ENCODE measurements around the gene BUB1B.
"Not testable (repeated sequence)": the region's sequence is repeated elsewhere in the genome, so short reads cannot be mapped to it uniquely, and the experiment has no call there.

The BUB1B gene, protein sequence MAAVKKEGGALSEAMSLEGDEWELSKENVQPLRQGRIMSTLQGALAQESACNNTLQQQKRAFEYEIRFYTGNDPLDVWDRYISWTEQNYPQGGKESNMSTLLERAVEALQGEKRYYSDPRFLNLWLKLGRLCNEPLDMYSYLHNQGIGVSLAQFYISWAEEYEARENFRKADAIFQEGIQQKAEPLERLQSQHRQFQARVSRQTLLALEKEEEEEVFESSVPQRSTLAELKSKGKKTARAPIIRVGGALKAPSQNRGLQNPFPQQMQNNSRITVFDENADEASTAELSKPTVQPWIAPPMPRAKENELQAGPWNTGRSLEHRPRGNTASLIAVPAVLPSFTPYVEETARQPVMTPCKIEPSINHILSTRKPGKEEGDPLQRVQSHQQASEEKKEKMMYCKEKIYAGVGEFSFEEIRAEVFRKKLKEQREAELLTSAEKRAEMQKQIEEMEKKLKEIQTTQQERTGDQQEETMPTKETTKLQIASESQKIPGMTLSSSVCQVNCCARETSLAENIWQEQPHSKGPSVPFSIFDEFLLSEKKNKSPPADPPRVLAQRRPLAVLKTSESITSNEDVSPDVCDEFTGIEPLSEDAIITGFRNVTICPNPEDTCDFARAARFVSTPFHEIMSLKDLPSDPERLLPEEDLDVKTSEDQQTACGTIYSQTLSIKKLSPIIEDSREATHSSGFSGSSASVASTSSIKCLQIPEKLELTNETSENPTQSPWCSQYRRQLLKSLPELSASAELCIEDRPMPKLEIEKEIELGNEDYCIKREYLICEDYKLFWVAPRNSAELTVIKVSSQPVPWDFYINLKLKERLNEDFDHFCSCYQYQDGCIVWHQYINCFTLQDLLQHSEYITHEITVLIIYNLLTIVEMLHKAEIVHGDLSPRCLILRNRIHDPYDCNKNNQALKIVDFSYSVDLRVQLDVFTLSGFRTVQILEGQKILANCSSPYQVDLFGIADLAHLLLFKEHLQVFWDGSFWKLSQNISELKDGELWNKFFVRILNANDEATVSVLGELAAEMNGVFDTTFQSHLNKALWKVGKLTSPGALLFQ

DNA sequence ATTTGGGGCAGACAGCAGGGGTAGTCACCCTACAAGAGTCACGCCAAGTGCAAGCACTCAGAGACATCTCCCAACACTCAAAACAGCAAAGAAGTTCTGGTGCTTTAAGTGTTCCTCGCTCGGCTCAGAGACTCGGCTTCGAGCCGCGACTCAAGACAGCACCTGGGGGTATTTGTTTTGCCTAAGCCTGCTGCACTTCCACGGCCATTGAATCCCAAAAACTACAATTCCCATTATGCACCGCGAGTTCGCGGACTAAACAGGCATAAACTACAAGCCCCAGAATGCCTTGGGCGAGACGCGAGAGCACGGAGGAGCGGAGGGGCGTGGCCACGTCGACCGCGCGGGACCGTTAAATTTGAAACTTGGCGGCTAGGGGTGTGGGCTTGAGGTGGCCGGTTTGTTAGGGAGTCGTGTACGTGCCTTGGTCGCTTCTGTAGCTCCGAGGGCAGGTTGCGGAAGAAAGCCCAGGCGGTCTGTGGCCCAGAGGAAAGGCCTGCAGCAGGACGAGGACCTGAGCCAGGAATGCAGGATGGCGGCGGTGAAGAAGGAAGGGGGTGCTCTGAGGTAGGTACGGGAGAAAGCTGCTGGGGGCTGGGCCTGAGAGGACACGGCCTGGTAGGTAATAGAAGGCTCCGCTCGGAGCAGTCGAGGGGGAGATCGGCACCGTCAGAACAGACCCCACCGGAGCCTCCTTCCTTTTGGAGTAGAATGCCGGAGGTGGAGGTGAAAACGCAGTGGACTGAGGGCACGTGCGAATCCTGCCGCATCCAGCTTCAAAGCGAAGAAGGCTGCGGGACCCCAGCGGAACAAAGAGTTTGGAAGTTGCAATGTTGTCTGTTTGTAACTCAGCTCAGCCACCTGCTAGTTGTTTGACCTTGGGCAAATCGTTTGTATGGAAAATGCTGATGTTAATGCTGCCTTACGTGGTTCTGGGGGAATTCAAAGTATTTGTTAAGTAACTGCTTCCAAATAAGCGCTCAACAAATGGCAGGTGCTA, at the start of gene BUB1B:
Gene BUB1B (plus strand): TSS at position 381 of the 1,000 bp plus-strand sequence. CDS start 152 bp downstream, at position 533.
- peak in 13 of 14 donors; percentile 57 to 94 (median 82) for DNase-seq

- DNase-seq = no peak
Observed at GRCh38 chr15:40111888-40112287, 49.0 kb upstream of the BUB1B start.

DNA sequence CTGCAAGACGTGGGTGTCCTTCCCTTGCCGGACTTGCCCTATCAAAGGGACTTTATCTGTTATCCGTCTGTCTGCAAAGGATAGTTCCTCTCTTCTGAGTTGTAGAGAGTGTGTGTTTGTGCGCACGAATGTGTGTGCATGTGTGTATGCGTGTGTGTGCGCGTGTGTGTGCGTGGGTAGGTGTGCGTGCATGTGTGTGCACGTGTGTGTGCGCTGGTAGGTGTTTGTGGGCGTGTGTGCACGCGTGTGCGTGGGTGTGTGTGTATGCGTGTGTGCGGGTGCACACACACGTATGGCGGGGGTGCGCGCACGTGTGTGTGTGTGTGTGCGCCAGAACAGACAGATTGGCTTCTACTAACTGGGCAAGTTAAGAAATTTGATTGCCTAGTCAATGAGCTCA, 48.1 kb upstream of the BUB1B start:
- DNase-seq = no peak

DNA sequence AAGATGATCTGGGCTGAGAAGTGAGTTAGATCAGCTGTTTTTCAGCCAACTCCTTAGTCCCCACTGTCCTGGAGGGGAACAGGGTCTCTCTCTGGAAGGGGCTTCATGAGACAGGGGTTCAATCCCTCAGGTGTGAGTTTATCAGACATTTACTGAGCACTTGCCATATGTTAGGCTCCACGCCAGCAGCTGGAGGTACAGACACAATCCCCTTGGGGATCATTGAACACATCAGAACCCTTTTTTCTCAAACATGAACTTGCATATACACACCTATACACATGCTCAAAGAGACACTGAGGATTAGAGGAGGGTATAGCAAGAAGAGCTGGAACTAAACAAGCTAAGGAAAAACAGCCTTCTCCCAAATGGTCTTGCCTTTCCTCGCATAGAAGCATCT, 46.7 kb upstream of the BUB1B start:
- no peak for DNase-seq

DNA sequence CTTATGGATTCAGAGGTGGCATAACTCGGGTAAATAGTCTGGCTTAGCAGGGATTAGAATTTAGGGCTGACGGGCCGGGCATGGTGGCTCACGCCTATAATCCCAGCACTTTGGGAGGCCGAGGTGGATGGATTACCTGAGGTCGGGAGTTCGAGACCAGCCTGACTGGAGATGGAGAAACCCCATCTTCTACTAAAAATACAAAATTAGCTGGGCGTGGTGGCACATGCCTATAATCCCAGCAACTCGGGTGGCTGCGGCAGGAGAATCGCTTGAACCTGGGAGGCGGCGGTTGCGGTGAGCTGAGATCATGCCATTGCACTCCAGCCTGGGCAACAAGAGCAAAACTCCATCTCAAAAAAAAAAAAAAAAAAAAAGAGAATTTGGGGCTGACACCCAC, 45.8 kb upstream of the BUB1B start:
- not testable (repeated sequence) for DNase-seq

GRCh38 chr15:40115670-40116093, 45.2 kb upstream of the BUB1B start:
- peak in 8 of 14 donors; percentile 10 to 46 (median 28) for DNase-seq

GRCh38 chr15:40118473-40118872, 42.4 kb upstream of the BUB1B start:
- DNase-seq = no peak

GRCh38 chr15:40121911-40122638, 38.8 kb upstream of the BUB1B start:
- DNase-seq = peak in 1 of 14 donors; percentile 15

GRCh38 chr15:40122989-40123388, 37.9 kb upstream of the BUB1B start:
- DNase-seq = not testable (repeated sequence)

DNA sequence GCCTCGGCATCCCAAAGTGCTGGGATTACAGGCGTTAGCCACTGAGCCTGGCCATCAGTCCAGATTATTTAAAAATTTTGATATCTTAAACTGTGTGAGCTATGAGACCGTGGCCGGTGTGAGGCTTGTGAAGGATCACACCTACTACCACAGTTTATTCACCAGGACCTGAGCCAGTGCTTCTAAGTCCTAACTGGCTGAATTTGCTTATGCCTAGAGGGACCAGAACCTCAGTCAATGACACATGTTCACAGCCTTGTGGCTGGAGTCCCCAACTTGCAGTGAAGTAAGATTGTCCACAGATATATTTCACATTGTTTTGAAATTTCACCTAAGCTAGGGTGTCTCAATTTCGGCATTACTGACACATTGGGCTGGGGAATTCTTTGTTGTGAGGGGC, 37.0 kb upstream of the BUB1B start:
- not testable (repeated sequence) for DNase-seq

GRCh38 chr15:40124333-40124732, 36.5 kb upstream of the BUB1B start:
- DNase-seq = not testable (repeated sequence)

DNA sequence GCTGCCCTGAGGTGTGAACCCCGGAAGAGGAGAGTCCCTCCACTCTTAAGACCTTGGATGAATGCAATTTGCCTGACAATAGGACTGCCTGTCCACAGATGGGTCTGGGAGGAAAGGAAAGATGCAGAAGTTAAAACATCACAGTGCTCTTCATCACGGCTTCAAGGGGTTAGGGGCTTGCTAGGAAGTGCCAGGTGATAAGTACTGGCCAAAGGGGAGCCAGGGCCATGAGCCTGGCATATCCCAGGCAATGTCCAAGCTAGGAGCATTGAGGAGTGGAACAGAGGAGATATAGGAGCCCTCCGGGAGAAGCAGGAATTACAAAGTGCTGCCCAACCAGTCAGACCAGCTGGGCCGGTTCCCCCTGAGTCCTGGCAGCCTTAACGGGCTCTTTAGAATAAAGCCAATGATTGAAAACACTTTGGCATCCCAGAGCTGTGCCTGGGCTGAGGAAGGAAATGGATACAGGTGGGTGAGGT, 36.0 kb upstream of the BUB1B start:
- not testable (repeated sequence) for DNase-seq

DNA sequence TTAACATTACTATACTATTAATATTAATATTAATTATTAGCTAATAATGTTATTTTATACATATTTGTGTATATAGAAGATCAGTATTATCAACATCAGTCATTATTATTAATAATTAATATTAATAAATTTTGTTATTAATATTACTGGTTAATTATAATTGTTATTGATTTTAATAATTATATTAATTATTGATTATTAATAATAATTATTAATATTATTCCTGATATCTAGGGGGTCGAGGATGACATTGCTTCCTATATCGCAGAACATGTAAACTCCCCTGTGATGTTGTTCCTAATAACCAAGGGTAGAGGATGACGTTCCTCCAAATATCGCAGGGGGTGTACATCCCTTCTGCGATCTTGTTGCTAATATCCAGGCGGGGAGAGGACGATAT, 34.9 kb upstream of the BUB1B start:
- DNase-seq = no peak

GRCh38 chr15:40128766-40129660, 31.9 kb upstream of the BUB1B start:
- no peak for DNase-seq

DNA sequence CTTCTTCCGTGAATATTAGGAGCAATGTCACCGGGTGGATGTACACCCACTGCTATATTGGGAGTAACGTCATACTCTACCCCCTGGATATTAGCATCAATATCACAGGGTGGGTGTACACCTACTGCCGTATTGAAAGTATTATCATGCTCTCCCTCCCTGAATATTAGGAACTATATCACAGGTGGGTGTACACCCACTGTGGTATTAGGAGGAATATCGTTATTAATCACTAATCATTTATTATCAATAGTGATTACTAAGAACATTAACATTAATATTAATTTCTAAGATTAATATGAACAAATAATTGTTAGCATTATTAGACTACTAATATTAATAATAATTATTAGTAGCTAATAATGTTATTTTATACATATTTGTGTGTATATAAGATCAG, 30.8 kb upstream of the BUB1B start:
- DNase-seq = no peak

- no peak for DNase-seq
Observed at GRCh38 chr15:40130799-40131502, 29.9 kb upstream of the BUB1B start.

DNA sequence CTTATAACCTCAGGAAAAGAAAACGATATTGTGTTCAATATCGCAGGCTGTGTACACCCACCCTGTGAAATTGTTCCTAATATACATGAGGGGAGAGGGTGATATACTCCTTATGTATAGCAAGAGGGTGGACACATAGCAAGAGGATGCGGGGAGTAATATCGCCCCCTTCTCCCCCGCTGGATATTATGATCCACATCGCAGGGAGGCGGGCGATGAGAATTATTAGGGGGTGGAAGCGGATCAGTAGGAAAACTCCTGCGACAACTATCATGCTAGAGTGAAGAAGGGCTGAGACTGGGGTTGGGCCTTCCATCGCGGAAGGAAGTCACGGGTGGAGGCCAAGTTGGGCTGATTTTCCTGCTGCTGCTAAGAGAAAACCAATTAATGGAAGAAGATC, 27.3 kb upstream of the BUB1B start:
- DNase-seq = no peak

- DNase-seq = no peak
Observed at GRCh38 chr15:40134885-40135284, 26.0 kb upstream of the BUB1B start.

DNA sequence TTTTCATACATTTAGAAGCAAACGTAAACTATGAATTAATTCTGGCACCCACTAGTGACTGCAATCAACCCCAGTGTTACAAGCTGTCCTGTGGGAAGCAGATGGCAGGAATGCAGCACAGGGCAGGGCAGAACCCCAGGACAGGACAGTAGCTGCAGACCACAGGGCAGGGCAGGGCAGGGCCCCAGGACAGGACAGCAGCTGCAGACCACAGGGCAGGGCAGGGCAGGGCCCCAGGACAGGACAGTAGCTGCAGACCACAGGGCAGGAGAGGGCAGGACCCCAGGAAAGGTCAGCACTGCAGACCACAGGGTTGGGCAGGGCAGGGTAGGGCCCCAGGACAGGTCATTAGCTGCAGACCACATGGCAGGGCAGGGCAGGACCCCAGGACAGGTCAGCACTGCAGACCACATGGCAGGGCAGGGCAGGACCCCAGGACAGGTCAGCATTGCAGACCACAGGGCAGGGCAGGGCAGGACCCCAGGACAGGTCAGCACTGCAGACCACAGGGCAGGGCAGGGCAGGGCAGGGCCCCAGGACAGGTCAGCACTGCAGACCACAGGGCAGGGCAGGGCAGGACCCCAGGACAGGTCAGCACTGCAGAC, 24.9 kb upstream of the BUB1B start:
- DNase-seq = not testable (repeated sequence)

All from C1 segment of cervical spinal cord (tissue), 14 donors.